ENCODE measurements around the gene MVB12B. TPM values are rescaled to one million over a fixed set of nuclear protein-coding genes. Genes with fewer than 3 reads are reported as not detected.

Gene MVB12B
- total RNA-seq, 1 experiment from 2014 or later = 5.8 TPM

DNA sequence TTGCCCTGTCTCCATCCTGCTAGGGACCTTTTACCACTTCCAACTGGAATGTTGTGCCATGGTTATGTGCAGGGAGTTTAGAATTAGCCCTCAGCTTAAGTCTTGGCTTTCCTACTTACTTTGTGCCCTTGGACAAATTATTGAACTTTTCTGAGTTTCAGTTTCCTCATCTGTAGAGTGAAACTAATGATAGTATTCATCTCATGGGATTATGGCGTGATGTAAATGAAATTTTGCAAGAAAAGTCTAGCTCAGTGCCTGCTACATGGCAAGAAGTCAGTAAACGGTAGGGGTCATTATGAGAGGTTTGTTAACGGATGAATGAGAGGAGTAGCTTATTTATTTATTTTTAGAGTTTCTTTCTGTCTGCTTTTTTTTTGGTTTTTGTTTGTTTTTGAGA is 1.8 kb downstream of the MVB12B start:
- Histone ChIP-seq H2BK15ac (ENCODE audit: low read depth, low read length) (no peak overlapping the region), H4K20me1 (ENCODE audit: control insufficient read depth, insufficient read depth, insufficient read length) (no peaks in the 10 kb centered on the region), H3K4ac (ENCODE audit: low read depth, low read length) (no peak overlapping the region), H2AFZ (ENCODE audit: low read length) (no peak overlapping the region), H2BK12ac (ENCODE audit: insufficient read length, low read depth, low read length) (no peak overlapping the region), H3K27ac (ENCODE audit: insufficient read length, low read depth, low read length) (no peak overlapping the region), H3K14ac (ENCODE audit: insufficient read depth, low read length) (no peak overlapping the region), H3K23me2 (ENCODE audit: insufficient read length, low read depth, low read length, poor library complexity, severe bottlenecking) (peaks cover 8% of the 10 kb centered on the region), H3K4me1 (ENCODE audit: insufficient read depth, low read length) (peaks cover 2% of the 10 kb centered on the region; the same call in 1 of the 2 replicates), H2BK20ac (ENCODE audit: low read depth, low read length, poor library complexity, severe bottlenecking) (no peak overlapping the region), H3K27me3 (ENCODE audit: insufficient read depth, low read length) (no peaks in the 10 kb centered on the region), H3K56ac (ENCODE audit: insufficient read length, low read depth, low read length) (no peak overlapping the region), H3K23ac (ENCODE audit: insufficient read length, low read depth, low read length) (no peak overlapping the region), H4K91ac (ENCODE audit: insufficient read length, low read depth, low read length) (no peak overlapping the region), H3K4me2 (ENCODE audit: insufficient read depth, insufficient read length, low read length) (no peak overlapping the region), H3K79me2 (ENCODE audit: insufficient read depth, low read length) (peaks cover 1% of the 10 kb centered on the region; the same call in 1 of the 2 replicates), H4K5ac (ENCODE audit: insufficient read length, low read depth, low read length) (no peak overlapping the region), H3K79me1 (ENCODE audit: insufficient read depth, low read depth, low read length, poor library complexity, severe bottlenecking) (no peaks in the 10 kb centered on the region), H3K9me3 (ENCODE audit: control insufficient read depth, low read depth, low read length) (no peaks in the 10 kb centered on the region), H4K8ac (replicated peaks; ENCODE audit: insufficient read length, low read depth, low read length) (no peak overlapping the region), H2BK5ac (ENCODE audit: insufficient read length, low read length) (no peak overlapping the region), H3T11ph (ENCODE audit: low read length) (no peak overlapping the region), H3K9ac (ENCODE audit: extremely low read depth, insufficient read length, low read length) (no peak overlapping the region), H2AK5ac (ENCODE audit: insufficient read length, low read length) (no peak overlapping the region), H3K18ac (ENCODE audit: insufficient read length, low read depth, low read length) (no peak overlapping the region), H2BK120ac (ENCODE audit: low read depth, low read length, poor library complexity, severe bottlenecking) (no peak overlapping the region)
- DNase-seq = no peak
- H3K9me3 Mint-ChIP-seq = peaks cover 12 to 18% of the 10 kb centered on the region in 2 experiments
- H3K4me1 Mint-ChIP-seq = peaks cover 21 to 24% of the 10 kb centered on the region in 2 experiments
- H3K36me3 Mint-ChIP-seq (ENCODE audit: insufficient read depth in 1 of 3, low read depth in 3 of 3) = peaks cover 0 to 9% (median 3%) of the 10 kb centered on the region in 3 experiments; a peak in 4 of 7 replicates
- TF ChIP-seq, protein P1, sequence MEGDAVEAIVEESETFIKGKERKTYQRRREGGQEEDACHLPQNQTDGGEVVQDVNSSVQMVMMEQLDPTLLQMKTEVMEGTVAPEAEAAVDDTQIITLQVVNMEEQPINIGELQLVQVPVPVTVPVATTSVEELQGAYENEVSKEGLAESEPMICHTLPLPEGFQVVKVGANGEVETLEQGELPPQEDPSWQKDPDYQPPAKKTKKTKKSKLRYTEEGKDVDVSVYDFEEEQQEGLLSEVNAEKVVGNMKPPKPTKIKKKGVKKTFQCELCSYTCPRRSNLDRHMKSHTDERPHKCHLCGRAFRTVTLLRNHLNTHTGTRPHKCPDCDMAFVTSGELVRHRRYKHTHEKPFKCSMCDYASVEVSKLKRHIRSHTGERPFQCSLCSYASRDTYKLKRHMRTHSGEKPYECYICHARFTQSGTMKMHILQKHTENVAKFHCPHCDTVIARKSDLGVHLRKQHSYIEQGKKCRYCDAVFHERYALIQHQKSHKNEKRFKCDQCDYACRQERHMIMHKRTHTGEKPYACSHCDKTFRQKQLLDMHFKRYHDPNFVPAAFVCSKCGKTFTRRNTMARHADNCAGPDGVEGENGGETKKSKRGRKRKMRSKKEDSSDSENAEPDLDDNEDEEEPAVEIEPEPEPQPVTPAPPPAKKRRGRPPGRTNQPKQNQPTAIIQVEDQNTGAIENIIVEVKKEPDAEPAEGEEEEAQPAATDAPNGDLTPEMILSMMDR (conservative IDR thresholded peaks at IDR 0.05) = no peak
- H3K27me3 Mint-ChIP-seq (ENCODE audit: low read depth) = peaks cover 19% of the 10 kb centered on the region
- WGBS (ENCODE audit: extremely low coverage, insufficient read length, low lambda C conversion rate) = no CpG with 5 or more reads among the region's 3 CpGs
- no peak overlapping the region for H3K27ac Mint-ChIP-seq
- 0 out of 5 replicates have a peak overlapping the region, but pooled peaks of 1 of the 2 experiments have one; percentile 74 for H3K4me3 Mint-ChIP-seq
